Common myeloid progenitor, CD34-positive (primary cell): Measurements from ENCODE around the gene SPECC1.
A peak's percentile ranks its signal among the peaks of the same experiment; 100 is the strongest.

Experiments used
- CTCF ChIA-PET: fragments of 350-600 bp; sonication (Branson Sonifier 250); formaldehyde crosslinking; loops from one replicate; lab custom pipeline; 2021; ENCODE audit warnings: antibody characterized with exemption; lab: Charles Lee
- POLR2A ChIA-PET: fragments of 350-600 bp; sonication (Branson Sonifier 250); formaldehyde crosslinking; loops from one replicate; lab custom pipeline; 2021; ENCODE audit warnings: antibody characterized with exemption; lab: Charles Lee
- DNase-seq, 3 donors: peaks; one replicate each; pipeline versions ENCODE4 v3.0.0 to v3.0.0-alpha.2; 2013
- H3K27ac ChIP-seq, 2 experiments: 1 replicate in 1 of 2; 2 replicates in 1 of 2; pipeline ENCODE4 v1.7.0; 2013; ENCODE audit warnings: inconsistent platforms in 2 of 2, low read length in 2 of 2, mild to moderate bottlenecking in 2 of 2, low read depth in 1 of 2, moderate library complexity in 1 of 2; ENCODE audit not compliant: severe bottlenecking in 2 of 2, insufficient read depth in 1 of 2, poor library complexity in 1 of 2
- H3K27me3 ChIP-seq, 5 experiments: replicated peaks in 2 of 5; 1 replicate in 3 of 5; 2 replicates in 2 of 5; pipeline versions ENCODE4 v1.6.1 to v1.7.0; 2013; ENCODE audit warnings: low read length in 4 of 5, mild to moderate bottlenecking in 2 of 5, moderate library complexity in 2 of 5, inconsistent platforms in 1 of 5; ENCODE audit not compliant: insufficient read depth in 5 of 5, control insufficient read depth in 4 of 5
- H3K36me3 ChIP-seq, 4 experiments: 1 replicate in 2 of 4; 2 replicates in 2 of 4; pipeline versions ENCODE4 v1.6.1 to v1.7.0; 2013; ENCODE audit warnings: low read length in 3 of 4, control low read depth in 1 of 4, mild to moderate bottlenecking in 1 of 4; ENCODE audit not compliant: control insufficient read depth in 4 of 4, insufficient read depth in 4 of 4
- H3K4me1 ChIP-seq, 4 experiments: 1 replicate in 3 of 4; 2 replicates in 1 of 4; pipeline versions ENCODE4 v1.6.1 to v1.7.1; 2013; ENCODE audit warnings: low read length in 3 of 4, mild to moderate bottlenecking in 3 of 4, control low read depth in 1 of 4, inconsistent platforms in 1 of 4, moderate library complexity in 1 of 4; ENCODE audit not compliant: control insufficient read depth in 4 of 4, insufficient read depth in 4 of 4; ENCODE audit errors: control extremely low read depth in 1 of 4
- H3K4me3 ChIP-seq, 7 experiments: 1 replicate in 4 of 7; 2 replicates in 3 of 7; pipeline versions ENCODE4 v1.5.1 to v1.7.0; 2013; ENCODE audit warnings: mild to moderate bottlenecking in 7 of 7, low read length in 6 of 7, moderate library complexity in 6 of 7, inconsistent platforms in 2 of 7, low read depth in 2 of 7, control low read depth in 1 of 7; ENCODE audit not compliant: insufficient read depth in 4 of 7, control insufficient read depth in 1 of 7; ENCODE audit errors: extremely low read depth in 1 of 7
- H3K9me3 ChIP-seq, 5 experiments: 1 replicate in 4 of 5; 2 replicates in 1 of 5; pipeline versions ENCODE4 v1.6.1 to v1.7.1; 2013; ENCODE audit warnings: low read length in 4 of 5, mild to moderate bottlenecking in 2 of 5, inconsistent platforms in 1 of 5, low read depth in 1 of 5, moderate library complexity in 1 of 5; ENCODE audit not compliant: control insufficient read depth in 4 of 5, insufficient read depth in 2 of 5; ENCODE audit errors: control extremely low read depth in 1 of 5
- WGBS: methylation state at CpG from one replicate; pipeline ENCODE4 v1.1.5; 2013; ENCODE audit not compliant: insufficient coverage; 5-methylcytosine and 5-hydroxymethylcytosine counted together

Gene SPECC1

GRCh38 chr17:20270369-20270768, 261.2 kb downstream of the SPECC1 start:
- peaks cover 0 to 24% (median 17%) of the 10 kb centered on the region in 4 experiments for H3K4me1 ChIP-seq
- ChIA-PET POLR2A (no interaction called here), CTCF (no interaction called here)
- no peak overlapping the region for H3K4me3 ChIP-seq
- DNase-seq = no peak
- no peaks in the 10 kb centered on the region for H3K27me3 ChIP-seq
- peaks cover 0 to 6% (median 0%) of the 10 kb centered on the region in 5 experiments for H3K9me3 ChIP-seq
- WGBS = no CpG with 5 or more reads among the region's 3 CpGs
- H3K36me3 ChIP-seq = peaks cover 0 to 9% (median 3%) of the 10 kb centered on the region in 4 experiments
- no peak overlapping the region for H3K27ac ChIP-seq

GRCh38 chr17:20271011-20271610, 262.0 kb downstream of the SPECC1 start:
- DNase-seq = no peak
- Histone ChIP-seq H3K4me1 (peaks cover 0 to 27% (median 18%) of the 10 kb centered on the region in 4 experiments), H3K36me3 (peaks cover 0 to 9% (median 3%) of the 10 kb centered on the region in 4 experiments), H3K9me3 (peaks cover 0 to 6% (median 0%) of the 10 kb centered on the region in 5 experiments), H3K27me3 (no peaks in the 10 kb centered on the region), H3K4me3 (no peak overlapping the region), H3K27ac (no peak overlapping the region)
- WGBS = 100% methylated on average over 1 of the region's 5 CpGs
- CTCF ChIA-PET = no interaction called here
- POLR2A ChIA-PET = no interaction called here

GRCh38 chr17:20273741-20274500, 264.8 kb downstream of the SPECC1 start:
- no CpG with 5 or more reads among the region's 8 CpGs for WGBS
- POLR2A ChIA-PET = no interaction called here
- DNase-seq = no peak

GRCh38 chr17:20275653-20276052, 266.5 kb downstream of the SPECC1 start:
- 100% methylated on average over 1 of the region's 2 CpGs for WGBS
- DNase-seq = no peak
- POLR2A ChIA-PET = no interaction called here
- CTCF ChIA-PET = no interaction called here
- no peaks in the 10 kb centered on the region for H3K27me3 ChIP-seq
- H3K9me3 ChIP-seq = peaks cover 0 to 6% (median 0%) of the 10 kb centered on the region in 5 experiments
- no peak overlapping the region for H3K27ac ChIP-seq
- H3K4me1 ChIP-seq = peaks cover 0 to 28% (median 15%) of the 10 kb centered on the region in 4 experiments
- no peak overlapping the region for H3K4me3 ChIP-seq
- peaks cover 0 to 11% (median 5%) of the 10 kb centered on the region in 4 experiments for H3K36me3 ChIP-seq

More at GRCh38 chr17:20273741-20274500, 264.8 kb downstream of the SPECC1 start:
- CTCF ChIA-PET = interaction anchor here (1.0 kb wide), 1 partner anchor 46 kb away, joined by 3 read pairs; no protein-coding TSS in a partner anchor
- Histone ChIP-seq H3K4me1 (peaks cover 0 to 28% (median 15%) of the 10 kb centered on the region in 4 experiments), H3K27me3 (no peaks in the 10 kb centered on the region), H3K9me3 (peaks cover 0 to 6% (median 0%) of the 10 kb centered on the region in 5 experiments), H3K36me3 (peaks cover 0 to 11% (median 2%) of the 10 kb centered on the region in 4 experiments), H3K4me3 (peak overlapping the region in 1 of 7 experiments; percentile 4), H3K27ac (no peak overlapping the region)

GRCh38 chr17:20276421-20276820, 267.3 kb downstream of the SPECC1 start:
- 20% methylated on average over 1 of the region's 2 CpGs for WGBS
- ChIA-PET CTCF (no interaction called here), POLR2A (no interaction called here)
- no peaks in the 10 kb centered on the region for H3K27me3 ChIP-seq
- H3K4me3 ChIP-seq = no peak overlapping the region
- peak in 1 of 3 donors; percentile 16 for DNase-seq
- H3K4me1 ChIP-seq = peaks cover 0 to 28% (median 15%) of the 10 kb centered on the region in 4 experiments
- H3K9me3 ChIP-seq = peaks cover 0 to 6% (median 0%) of the 10 kb centered on the region in 5 experiments
- peaks cover 0 to 13% (median 8%) of the 10 kb centered on the region in 4 experiments for H3K36me3 ChIP-seq
- no peak overlapping the region for H3K27ac ChIP-seq

- Histone ChIP-seq H3K4me3 (no peak overlapping the region), H3K4me1 (peaks cover 0 to 18% (median 10%) of the 10 kb centered on the region in 4 experiments), H3K27ac (no peak overlapping the region), H3K36me3 (peaks cover 0 to 13% (median 10%) of the 10 kb centered on the region in 4 experiments), H3K27me3 (no peaks in the 10 kb centered on the region), H3K9me3 (no peaks in the 10 kb centered on the region)
- POLR2A ChIA-PET = no interaction called here
- CTCF ChIA-PET = no interaction called here
- WGBS = no CpG with 5 or more reads among the region's 1 CpG
- no peak for DNase-seq
Measured at GRCh38 chr17:20278805-20279204, 269.6 kb downstream of the SPECC1 start.

GRCh38 chr17:20279631-20280030, 270.5 kb downstream of the SPECC1 start:
- CTCF ChIA-PET = no interaction called here
- 100% methylated on average over 3 of the region's 3 CpGs for WGBS
- Histone ChIP-seq H3K4me3 (no peak overlapping the region), H3K4me1 (peaks cover 0 to 13% (median 9%) of the 10 kb centered on the region in 4 experiments), H3K27ac (no peak overlapping the region), H3K27me3 (no peaks in the 10 kb centered on the region), H3K9me3 (no peaks in the 10 kb centered on the region), H3K36me3 (peaks cover 3 to 13% (median 11%) of the 10 kb centered on the region in 4 experiments)
- DNase-seq = no peak
- POLR2A ChIA-PET = no interaction called here
